Bronchial epithelial cell (primary cell): ENCODE results near the gene KMT2B. TPM values are rescaled to one million over a fixed set of nuclear protein-coding genes. Genes with fewer than 3 reads are reported as not detected.
"Not testable (repeated sequence)": the region's sequence is repeated elsewhere in the genome, so short reads cannot be mapped to it uniquely, and the experiment has no call there.

Experiments
- DNase-seq: peaks from one replicate; pipeline ENCODE4 v3.0.0-alpha.2; 2010; ENCODE audit warnings: low read depth
- FAIRE-seq: peaks from 2 replicates; lab custom pipeline; 2011; peaks lifted over from hg19 to GRCh38; lab: Jason Lieb, UNC
- H3K27me3 ChIP-seq: 2 replicates; pipeline ENCODE4 v1.5.1; 2011; ENCODE audit warnings: low read length; ENCODE audit not compliant: control insufficient read depth, insufficient read depth
- H3K36me3 ChIP-seq: 2 replicates; pipeline ENCODE4 v1.5.1; 2011; ENCODE audit warnings: low read length; ENCODE audit not compliant: control insufficient read depth, insufficient read depth
- H3K4me3 ChIP-seq: 2 replicates; pipeline ENCODE4 v1.5.1; 2011; ENCODE audit warnings: mild to moderate bottlenecking, low read depth, low read length, control low read depth
- total RNA-seq: library from RNA; depleted of rRNA; stranded (reverse); fragments of >200 nt; gene quantifications from 2 replicates; pipeline ENCODE4 v1.2.1, GENCODE V29; 2014
- TF ChIP-seq, protein P1 (sequence below): IDR thresholded peaks from 2 replicates; pipeline ENCODE4 v1.5.1; 2011; ENCODE audit warnings: mild to moderate bottlenecking, moderate library complexity, low read length, control low read depth, inconsistent platforms; ENCODE audit not compliant: insufficient read depth, severe bottlenecking

Gene KMT2B
- total RNA-seq, 1 donor from 2014 or later = 3.4 TPM

DNA sequence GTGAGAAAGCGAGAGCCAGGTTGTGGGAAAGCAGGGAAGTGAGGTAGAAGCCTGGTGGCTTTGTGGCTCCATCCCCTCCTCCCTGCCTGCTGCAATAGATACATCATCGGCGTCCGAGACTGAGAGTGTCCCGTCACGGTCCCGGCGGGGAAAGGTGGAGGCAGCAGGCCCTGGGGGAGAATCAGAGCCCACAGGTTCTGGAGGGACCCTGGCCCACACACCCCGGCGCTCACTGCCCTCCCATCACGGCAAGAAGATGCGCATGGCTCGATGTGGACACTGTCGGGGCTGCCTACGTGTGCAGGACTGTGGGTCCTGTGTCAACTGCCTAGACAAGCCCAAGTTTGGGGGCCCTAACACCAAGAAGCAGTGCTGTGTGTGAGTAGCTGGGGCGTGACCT is 5.1 kb downstream of the KMT2B start:
- Histone ChIP-seq H3K4me3 (no peak overlapping the region), H3K36me3 (peaks cover 54% of the 10 kb centered on the region), H3K27me3 (no peaks in the 10 kb centered on the region)
- TF ChIP-seq, protein P1, sequence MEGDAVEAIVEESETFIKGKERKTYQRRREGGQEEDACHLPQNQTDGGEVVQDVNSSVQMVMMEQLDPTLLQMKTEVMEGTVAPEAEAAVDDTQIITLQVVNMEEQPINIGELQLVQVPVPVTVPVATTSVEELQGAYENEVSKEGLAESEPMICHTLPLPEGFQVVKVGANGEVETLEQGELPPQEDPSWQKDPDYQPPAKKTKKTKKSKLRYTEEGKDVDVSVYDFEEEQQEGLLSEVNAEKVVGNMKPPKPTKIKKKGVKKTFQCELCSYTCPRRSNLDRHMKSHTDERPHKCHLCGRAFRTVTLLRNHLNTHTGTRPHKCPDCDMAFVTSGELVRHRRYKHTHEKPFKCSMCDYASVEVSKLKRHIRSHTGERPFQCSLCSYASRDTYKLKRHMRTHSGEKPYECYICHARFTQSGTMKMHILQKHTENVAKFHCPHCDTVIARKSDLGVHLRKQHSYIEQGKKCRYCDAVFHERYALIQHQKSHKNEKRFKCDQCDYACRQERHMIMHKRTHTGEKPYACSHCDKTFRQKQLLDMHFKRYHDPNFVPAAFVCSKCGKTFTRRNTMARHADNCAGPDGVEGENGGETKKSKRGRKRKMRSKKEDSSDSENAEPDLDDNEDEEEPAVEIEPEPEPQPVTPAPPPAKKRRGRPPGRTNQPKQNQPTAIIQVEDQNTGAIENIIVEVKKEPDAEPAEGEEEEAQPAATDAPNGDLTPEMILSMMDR = no peak
- DNase-seq = no peak
- FAIRE-seq = no peak

GRCh38 chr19:35723671-35724070 is 5.9 kb downstream of the KMT2B start:
- no peak overlapping the region for H3K4me3 ChIP-seq
- peaks cover 60% of the 10 kb centered on the region for H3K36me3 ChIP-seq
- TF ChIP-seq, protein P1 = no peak
- FAIRE-seq (no peak), DNase-seq (no peak)
- no peaks in the 10 kb centered on the region for H3K27me3 ChIP-seq

- not testable (repeated sequence) for H3K27me3 ChIP-seq, FAIRE-seq, DNase-seq, H3K4me3 ChIP-seq
- H3K36me3 ChIP-seq = peaks cover 62% of the 10 kb centered on the region
Observed at GRCh38 chr19:35724132-35724531, 6.3 kb downstream of the KMT2B start.

- Histone ChIP-seq H3K27me3 (no peaks in the 10 kb centered on the region), H3K4me3 (no peak overlapping the region), H3K36me3 (peaks cover 62% of the 10 kb centered on the region)
- DNase-seq (no peak), FAIRE-seq (no peak)
- TF ChIP-seq, protein P1 = no peak
Observed at GRCh38 chr19:35724560-35724959, 6.8 kb downstream of the KMT2B start.

DNA sequence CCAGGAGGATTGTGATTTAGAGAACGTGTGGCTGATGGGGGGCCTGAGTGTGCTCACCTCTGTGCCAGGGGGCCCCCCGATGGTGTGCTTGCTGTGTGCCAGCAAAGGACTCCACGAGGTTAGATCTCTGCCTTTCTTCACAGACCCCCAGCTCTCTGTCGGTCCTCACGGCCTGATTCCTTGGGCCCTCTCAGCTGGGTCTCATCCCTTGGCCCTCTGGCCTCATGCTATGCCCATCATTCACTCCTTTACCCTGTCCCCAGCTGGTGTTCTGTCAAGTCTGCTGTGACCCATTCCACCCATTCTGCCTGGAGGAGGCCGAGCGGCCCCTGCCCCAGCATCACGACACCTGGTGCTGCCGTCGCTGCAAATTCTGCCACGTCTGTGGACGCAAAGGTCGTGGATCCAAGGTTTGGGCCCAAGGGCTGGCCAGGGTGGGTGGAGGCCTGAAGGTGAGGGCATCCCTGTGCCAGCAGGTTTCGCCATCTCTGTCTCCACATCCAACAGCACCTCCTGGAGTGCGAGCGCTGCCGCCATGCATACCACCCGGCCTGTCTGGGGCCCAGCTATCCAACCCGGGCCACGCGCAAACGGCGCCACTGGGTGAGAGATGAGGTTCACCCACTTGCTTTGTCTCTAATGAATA is 7.5 kb downstream of the KMT2B start:
- FAIRE-seq (no peak), DNase-seq (no peak)
- Histone ChIP-seq H3K27me3 (no peaks in the 10 kb centered on the region), H3K4me3 (no peak overlapping the region), H3K36me3 (peaks cover 67% of the 10 kb centered on the region)
- TF ChIP-seq, protein P1 = no peak

- no peak for FAIRE-seq
- TF ChIP-seq, protein P1 = no peak
- H3K36me3 ChIP-seq = peaks cover 70% of the 10 kb centered on the region
- no peak overlapping the region for H3K4me3 ChIP-seq
- DNase-seq = no peak
- H3K27me3 ChIP-seq = no peaks in the 10 kb centered on the region
Observed at GRCh38 chr19:35727053-35727955, 9.5 kb downstream of the KMT2B start.
